IMR-90 (cell line): ENCODE results near the gene SRCIN1. TPM values are rescaled to one million over a fixed set of nuclear protein-coding genes. Genes with fewer than 3 reads are reported as not detected.

Experiments
- ATAC-seq: fragments of 200-7000 bp; cut with Tn5 transposase; 2 replicates; pipeline ENCODE4 v1.9.1; 2020; ENCODE audit warnings: low read depth, mild to moderate bottlenecking, moderate library complexity
- BruUV-seq: library from RNA; stranded (reverse); fragments of 400-500 nt; replicated peaks from 2 replicates; lab custom pipeline; 2021; lab: Mats Ljungman, UMichigan
- CTCF ChIA-PET: fragments of 300-600 bp; formaldehyde crosslinking; extraction: SDS; loops from one replicate; lab custom pipeline; 2021; ENCODE audit warnings: antibody characterized with exemption; lab: Yijun Ruan, JAX
- POLR2A ChIA-PET: fragments of 300-600 bp; sonication (Branson Sonifier 250); formaldehyde crosslinking; loops from one replicate; lab custom pipeline; 2022; ENCODE audit warnings: antibody characterized with exemption; ENCODE audit not compliant: unreplicated experiment; lab: Charles Lee
- DNase-seq: peaks from one replicate; pipeline ENCODE4 v3.0.0; 2013
- H2AFZ ChIP-seq: replicated peaks from 2 replicates; pipeline ENCODE3; 2013; ENCODE audit warnings: low read length, mild to moderate bottlenecking; ENCODE audit not compliant: poor library complexity
- H2AK5ac ChIP-seq: 2 replicates; pipeline ENCODE4 v1.6.1; 2013; ENCODE audit warnings: low read depth, low read length, inconsistent platforms
- H2AK9ac ChIP-seq: replicated peaks from 2 replicates; pipeline ENCODE3; 2013; ENCODE audit warnings: mild to moderate bottlenecking, low read depth, low read length, moderate library complexity; ENCODE audit not compliant: poor library complexity
- H2BK120ac ChIP-seq: 2 replicates; pipeline ENCODE4 v1.6.1; 2013; ENCODE audit warnings: low read depth, low read length, inconsistent platforms
- H2BK15ac ChIP-seq: 3 replicates; pipeline ENCODE4 v1.6.1; 2013; ENCODE audit warnings: low read depth, low read length, inconsistent platforms
- H2BK20ac ChIP-seq: 2 replicates; pipeline ENCODE4 v1.6.1; 2013; ENCODE audit warnings: low read depth, mild to moderate bottlenecking, inconsistent platforms, low read length, moderate library complexity
- H2BK5ac ChIP-seq: 2 replicates; pipeline ENCODE4 v1.6.1; 2013; ENCODE audit warnings: mild to moderate bottlenecking, low read depth, low read length, inconsistent platforms; ENCODE audit not compliant: poor library complexity, severe bottlenecking
- H3K14ac ChIP-seq: replicated peaks from 2 replicates; pipeline ENCODE4 v1.6.1; 2013; ENCODE audit warnings: low read depth, low read length, inconsistent platforms
- H3K18ac ChIP-seq: 2 replicates; pipeline ENCODE4 v1.6.1; 2013; ENCODE audit warnings: low read depth, low read length, control low read depth
- H3K23ac ChIP-seq: 2 replicates; pipeline ENCODE4 v1.6.1; 2013; ENCODE audit warnings: low read depth, low read length, inconsistent platforms
- H3K27ac ChIP-seq: 2 replicates; pipeline ENCODE4 v1.5.1; 2013; ENCODE audit warnings: mild to moderate bottlenecking, control low read depth, low read length; ENCODE audit not compliant: insufficient read depth
- H3K27me3 ChIP-seq: 2 replicates; pipeline ENCODE4 v1.6.1; 2013; ENCODE audit warnings: low read length; ENCODE audit not compliant: control insufficient read depth, insufficient read depth
- H3K36me3 ChIP-seq: 2 replicates; pipeline ENCODE4 v1.6.1; 2013; ENCODE audit warnings: low read length, mixed read lengths; ENCODE audit not compliant: control insufficient read depth, insufficient read depth
- H3K4ac ChIP-seq: 2 replicates; pipeline ENCODE4 v1.6.1; 2013; ENCODE audit warnings: low read depth, low read length, inconsistent platforms
- H3K4me1 ChIP-seq: 2 replicates; pipeline ENCODE4 v1.6.1; 2013; ENCODE audit warnings: low read length, mixed read lengths; ENCODE audit not compliant: control insufficient read depth, insufficient read depth
- H3K4me2 ChIP-seq: 2 replicates; pipeline ENCODE4 v1.6.1; 2013; ENCODE audit warnings: low read depth, mild to moderate bottlenecking, control low read depth, low read length, moderate library complexity
- H3K4me3 ChIP-seq: 2 replicates; pipeline ENCODE4 v1.5.1; 2013; ENCODE audit warnings: low read depth, mild to moderate bottlenecking, control low read depth, low read length, moderate library complexity; ENCODE audit not compliant: insufficient read depth
- H3K56ac ChIP-seq: 2 replicates; pipeline ENCODE4 v1.6.1; 2013; ENCODE audit warnings: low read length, inconsistent platforms; ENCODE audit not compliant: insufficient read depth; ENCODE audit errors: extremely low read depth
- H3K79me1 ChIP-seq, 2 experiments: 2 replicates each; pipeline ENCODE4 v1.6.1; 2013; ENCODE audit warnings: low read length in 2 of 2, inconsistent platforms in 1 of 2, low read depth in 1 of 2
- H3K9ac ChIP-seq: 2 replicates; pipeline ENCODE4 v1.6.1; 2013; ENCODE audit warnings: low read depth, low read length, control low read depth
- H3K9me1 ChIP-seq: 2 replicates; pipeline ENCODE4 v1.6.1; 2013; ENCODE audit warnings: low read length, inconsistent platforms; ENCODE audit not compliant: insufficient read depth
- H3K9me3 ChIP-seq: 2 replicates; pipeline ENCODE4 v1.6.1; 2013; ENCODE audit warnings: low read length; ENCODE audit not compliant: control insufficient read depth, insufficient read depth
- H4K20me1 ChIP-seq: 2 replicates; pipeline ENCODE4 v1.6.1; 2013; ENCODE audit warnings: low read length, inconsistent platforms; ENCODE audit not compliant: insufficient read depth
- H4K5ac ChIP-seq: 2 replicates; pipeline ENCODE4 v1.6.1; 2013; ENCODE audit warnings: mild to moderate bottlenecking, low read depth, low read length, control low read depth
- H4K8ac ChIP-seq, 2 experiments: 2 replicates each; pipeline ENCODE4 v1.6.1; 2013; ENCODE audit warnings: low read depth in 2 of 2, low read length in 2 of 2, control low read depth in 1 of 2, inconsistent platforms in 1 of 2
- H4K91ac ChIP-seq: 2 replicates; pipeline ENCODE4 v1.6.1; 2013; ENCODE audit warnings: low read depth, low read length, inconsistent platforms; ENCODE audit not compliant: insufficient read depth
- BHLHE40 ChIP-seq: fragments of 150-350 bp; IDR thresholded peaks from 2 replicates; pipeline ENCODE4 v1.6.1; 2016; ENCODE audit warnings: mild to moderate bottlenecking, low read depth, low read length
- CEBPB ChIP-seq: IDR thresholded peaks from 2 replicates; pipeline ENCODE4 v1.6.1; 2012; ENCODE audit warnings: low read depth, low read length, improper control_type of control experiment
- CHD1 ChIP-seq: IDR thresholded peaks from 2 replicates; pipeline ENCODE4 v1.6.1; 2012; ENCODE audit warnings: low read depth, low read length, improper control_type of control experiment
- ELK1 ChIP-seq: fragments of 150-350 bp; IDR thresholded peaks from 2 replicates; pipeline ENCODE4 v1.6.1; 2016; ENCODE audit warnings: low read depth, mild to moderate bottlenecking, low read length, moderate library complexity, borderline replicate concordance
- FOS ChIP-seq: fragments of 150-350 bp; IDR thresholded peaks from 2 replicates; pipeline ENCODE4 v1.6.1; 2016; ENCODE audit warnings: low read depth, low read length
- MAFK ChIP-seq: IDR thresholded peaks from 2 replicates; pipeline ENCODE4 v1.6.1; 2012; ENCODE audit warnings: low read depth, low read length, improper control_type of control experiment
- MAZ ChIP-seq: IDR thresholded peaks from 2 replicates; pipeline ENCODE4 v1.6.1; 2012; ENCODE audit warnings: low read depth, mild to moderate bottlenecking, low read length, improper control_type of control experiment, moderate library complexity, borderline replicate concordance
- MXI1 ChIP-seq: IDR thresholded peaks from 2 replicates; pipeline ENCODE4 v1.6.1; 2012; ENCODE audit warnings: low read depth, mild to moderate bottlenecking, low read length, moderate library complexity, borderline replicate concordance
- NFE2L2 ChIP-seq: fragments of 150-350 bp; IDR thresholded peaks from 2 replicates; pipeline ENCODE4 v1.6.1; 2016; ENCODE audit warnings: low read depth, mild to moderate bottlenecking, low read length
- POLR2A ChIP-seq: IDR thresholded peaks from 2 replicates; pipeline ENCODE4 v1.6.1; 2012; ENCODE audit warnings: mild to moderate bottlenecking, low read depth, low read length
- RCOR1 ChIP-seq: IDR thresholded peaks from 2 replicates; pipeline ENCODE4 v1.6.1; 2012; ENCODE audit warnings: mild to moderate bottlenecking, low read length, improper control_type of control experiment; ENCODE audit not compliant: insufficient replicate concordance
- RFX5 ChIP-seq: IDR thresholded peaks from 2 replicates; pipeline ENCODE4 v1.8.0; 2012; ENCODE audit warnings: low read depth, mild to moderate bottlenecking, low read length, moderate library complexity
- SMC3 ChIP-seq: fragments of 150-350 bp; IDR thresholded peaks from 2 replicates; pipeline ENCODE4 v1.6.1; 2016; ENCODE audit warnings: low read depth, mild to moderate bottlenecking, antibody characterized with exemption, low read length, moderate library complexity
- USF2 ChIP-seq: fragments of 150-350 bp; IDR thresholded peaks from 2 replicates; pipeline ENCODE4 v1.6.1; 2017; ENCODE audit warnings: mild to moderate bottlenecking, antibody characterized with exemption, low read length, low read depth
- WGBS, 2 experiments: methylation state at CpG; one replicate each; pipeline versions ENCODE4 v1.1.5 to v1.1.7; 2013; ENCODE audit warnings: missing lambda C conversion rate in 2 of 2; ENCODE audit not compliant: insufficient read length in 1 of 2; ENCODE audit errors: extremely low coverage in 2 of 2; 5-methylcytosine and 5-hydroxymethylcytosine counted together
- dilution Hi-C: fragments of 300-500 bp; cut with HindIII; formaldehyde crosslinking; loops from one replicate; pipeline ENCODE4 v1.14.3; 2018; ENCODE audit warnings: low sequenced_read_pairs; ENCODE audit not compliant: unreplicated experiment
- in situ Hi-C: fragments of 300-500 bp; cut with MboI; formaldehyde crosslinking; loops from 3 replicates; pipeline ENCODE4 v1.14.3; 2019; ENCODE audit warnings: low sequenced_read_pairs, inconsistent platforms, mixed read lengths
- intact Hi-C: fragments of 100-400 bp; cut with micrococcal nuclease; formaldehyde crosslinking; loops from 2 replicates; pipeline ENCODE4 v1.10.0; 2022
- polyA plus RNA-seq, 3 experiments: library from polyadenylated mRNA; depleted of rRNA; stranded (reverse); fragments of >200 nt; gene quantifications; 2 replicates each; pipeline ENCODE4 v1.2.3, GENCODE V29; 2012; ENCODE audit warnings: low replicate concordance in 1 of 3
- total RNA-seq: library from RNA; depleted of rRNA; stranded (reverse); fragments of >200 nt; gene quantifications from 2 replicates; pipeline ENCODE4 v1.2.3, GENCODE V29; 2012

The SRCIN1 gene
- total and polyA plus RNA-seq, 2 of the 4 experiments (the other 2 are of a cell fraction) = not detected

- H2AFZ ChIP-seq = no peak overlapping the region
- no peak overlapping the region for H3K14ac ChIP-seq
- H3K4me1 ChIP-seq = no peaks in the 10 kb centered on the region
- H4K20me1 ChIP-seq = peaks cover 7% of the 10 kb centered on the region
- dilution Hi-C loops = no loop called here
- H2AK5ac ChIP-seq = no peak overlapping the region
- no peak overlapping the region for H3K4ac ChIP-seq
- peaks cover 97% of the 10 kb centered on the region for H3K27me3 ChIP-seq
- TF ChIP-seq POLR2A (no peak), CEBPB (no peak), NFE2L2 (no peak), RFX5 (no peak), SMC3 (no peak), MAZ (no peak), BHLHE40 (no peak), CHD1 (no peak), MAFK (no peak), USF2 (no peak), MXI1 (no peak), FOS (no peak), RCOR1 (no peak), ELK1 (no peak)
- H2BK15ac ChIP-seq = no peak overlapping the region
- intact Hi-C loops = no loop called here
- no CpG with 5 or more reads among the region's 3 CpGs for WGBS, 2 experiments
- H3K23ac ChIP-seq = no peak overlapping the region
- no peaks in the 10 kb centered on the region for H3K79me1 ChIP-seq
- H2AK9ac ChIP-seq = no peak overlapping the region
- H3K36me3 ChIP-seq = no peaks in the 10 kb centered on the region
- in situ Hi-C loops = no loop called here
- no peak overlapping the region for H3K4me3 ChIP-seq
- H3K4me2 ChIP-seq = no peak overlapping the region
- no peak overlapping the region for H3K56ac ChIP-seq
- no peak for DNase-seq
- H3K9me3 ChIP-seq = no peaks in the 10 kb centered on the region
- ATAC-seq = no peak
- no peaks in the 10 kb centered on the region for H3K9me1 ChIP-seq
- no peak overlapping the region for H3K9ac ChIP-seq
- no peak overlapping the region for H4K5ac ChIP-seq
- BruUV-seq = no TSS peak
- H2BK20ac ChIP-seq = no peak overlapping the region
- POLR2A ChIA-PET = no interaction called here
- H4K91ac ChIP-seq = no peak overlapping the region
- H2BK120ac ChIP-seq = no peak overlapping the region
- H3K18ac ChIP-seq = no peak overlapping the region
- CTCF ChIA-PET = no interaction called here
- no peak overlapping the region for H4K8ac ChIP-seq
- H3K27ac ChIP-seq = no peak overlapping the region
- no peak overlapping the region for H2BK5ac ChIP-seq
These were observed 6.8 kb downstream of the SRCIN1 start for GRCh38 chr17:38598995-38599394.
